Right lung (tissue), 10 donors: ENCODE data around the gene CTDNEP1. TPM values are rescaled to one million over a fixed set of nuclear protein-coding genes. Genes with fewer than 3 reads are reported as not detected.

Experiments
- DNase-seq, 2 donors: peaks; one replicate each; pipeline ENCODE4 v3.0.0-alpha.2; 2013
- long read RNA-seq, 8 donors: transcript quantifications; one replicate each; lab custom pipeline, GENCODE V29; 2026
- polyA plus RNA-seq, 5 donors: library from polyadenylated mRNA; unstranded; fragments of 120-200 nt; gene quantifications; one replicate each; pipeline versions ENCODE4 v1.2.1 to v1.2.3, GENCODE V29; 2013; ENCODE audit warnings: inconsistent platforms in 1 of 5, low replicate concordance in 1 of 5; ENCODE audit not compliant: insufficient read length in 5 of 5, insufficient read depth in 1 of 5

The CTDNEP1 gene
- 100 to 1,000 TPM; 128 to 156 (median 146) TPM for polyA plus RNA-seq
- long read RNA-seq, donor 1, transcript CTDNEP1-210 (8 exons, 1,708 nt), result major isoform, 39 of 82 reads
- long read RNA-seq, donor 1, partial matches to known transcripts, result 40 of 82 reads
- long read RNA-seq, donor 1, other reads (novel, unspliced or antisense), result 0 of 82 reads
- long read RNA-seq, donor 2, transcript CTDNEP1-210 (8 exons, 1,708 nt), result major isoform, 36 of 77 reads
- long read RNA-seq, donor 2, partial matches to known transcripts, result 34 of 77 reads
- long read RNA-seq, donor 2, other reads (novel, unspliced or antisense), result 6 of 77 reads
- long read RNA-seq, donor 3, transcript CTDNEP1-204 (2 exons, 393 nt), result minor isoform, 6 of 34 reads
- long read RNA-seq, donor 3, transcript CTDNEP1-210 (8 exons, 1,708 nt), result major isoform, 18 of 34 reads
- long read RNA-seq, donor 3, partial matches to known transcripts, result 10 of 34 reads
- long read RNA-seq, donor 3, other reads (novel, unspliced or antisense), result 0 of 34 reads
- long read RNA-seq, donor 4, transcript CTDNEP1-210 (8 exons, 1,708 nt), result major isoform, 20 of 34 reads
- long read RNA-seq, donor 4, partial matches to known transcripts, result 12 of 34 reads
- long read RNA-seq, donor 4, other reads (novel, unspliced or antisense), result 0 of 34 reads
- long read RNA-seq, donor 5, transcript CTDNEP1-210 (8 exons, 1,708 nt), result major isoform, 39 of 53 reads
- long read RNA-seq, donor 5, partial matches to known transcripts, result 10 of 53 reads
- long read RNA-seq, donor 5, other reads (novel, unspliced or antisense), result 0 of 53 reads
- long read RNA-seq, donor 6, transcript CTDNEP1-210 (8 exons, 1,708 nt), result major isoform, 66 of 87 reads
- long read RNA-seq, donor 6, partial matches to known transcripts, result 13 of 87 reads
- long read RNA-seq, donor 6, other reads (novel, unspliced or antisense), result 5 of 87 reads
- long read RNA-seq, donor 7, transcript CTDNEP1-210 (8 exons, 1,708 nt), result major isoform, 36 of 53 reads
- long read RNA-seq, donor 7, partial matches to known transcripts, result 16 of 53 reads
- long read RNA-seq, donor 7, other reads (novel, unspliced or antisense), result 0 of 53 reads
- long read RNA-seq, donor 8, transcript CTDNEP1-210 (8 exons, 1,708 nt), result major isoform, 12 of 22 reads
- long read RNA-seq, donor 8, partial matches to known transcripts, result 10 of 22 reads
- long read RNA-seq, donor 8, other reads (novel, unspliced or antisense), result 0 of 22 reads

DNA sequence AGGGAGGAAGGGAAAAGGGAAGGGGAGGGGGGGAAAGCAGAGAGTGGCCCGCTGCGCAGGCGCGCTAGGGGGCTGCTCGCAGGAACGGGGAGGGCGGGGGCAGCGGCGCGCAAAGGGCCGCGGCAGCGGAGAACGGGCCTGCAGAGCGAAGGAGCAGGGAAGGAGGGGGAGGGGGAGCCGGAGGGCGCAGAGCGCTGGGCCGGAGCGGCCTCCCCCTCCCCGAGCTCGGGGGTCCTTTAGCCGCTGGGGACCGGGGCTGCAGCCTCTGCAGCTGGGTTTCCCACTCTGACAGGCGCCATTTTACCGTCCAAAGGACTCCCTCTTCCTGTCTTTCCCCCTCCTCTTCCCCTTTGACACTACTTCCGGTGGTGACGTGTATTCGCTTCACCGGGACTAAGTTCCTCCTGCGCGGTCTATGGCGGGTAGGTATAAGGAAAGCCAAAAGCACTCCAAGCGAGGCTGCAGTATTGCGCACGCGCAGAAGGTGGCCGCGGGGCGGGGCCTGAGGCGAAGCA is at the start of gene CTDNEP1:
Gene CTDNEP1, minus strand, starts transcription at position 74 of the 515 bp plus-strand sequence. CDS start 438 bp downstream, outside the sequence.
- no peak for DNase-seq

- DNase-seq, result peak; percentile 71 to 75
These were observed 44.8 kb upstream of the CTDNEP1 start for GRCh38 chr17:7296189-7296861.

DNA sequence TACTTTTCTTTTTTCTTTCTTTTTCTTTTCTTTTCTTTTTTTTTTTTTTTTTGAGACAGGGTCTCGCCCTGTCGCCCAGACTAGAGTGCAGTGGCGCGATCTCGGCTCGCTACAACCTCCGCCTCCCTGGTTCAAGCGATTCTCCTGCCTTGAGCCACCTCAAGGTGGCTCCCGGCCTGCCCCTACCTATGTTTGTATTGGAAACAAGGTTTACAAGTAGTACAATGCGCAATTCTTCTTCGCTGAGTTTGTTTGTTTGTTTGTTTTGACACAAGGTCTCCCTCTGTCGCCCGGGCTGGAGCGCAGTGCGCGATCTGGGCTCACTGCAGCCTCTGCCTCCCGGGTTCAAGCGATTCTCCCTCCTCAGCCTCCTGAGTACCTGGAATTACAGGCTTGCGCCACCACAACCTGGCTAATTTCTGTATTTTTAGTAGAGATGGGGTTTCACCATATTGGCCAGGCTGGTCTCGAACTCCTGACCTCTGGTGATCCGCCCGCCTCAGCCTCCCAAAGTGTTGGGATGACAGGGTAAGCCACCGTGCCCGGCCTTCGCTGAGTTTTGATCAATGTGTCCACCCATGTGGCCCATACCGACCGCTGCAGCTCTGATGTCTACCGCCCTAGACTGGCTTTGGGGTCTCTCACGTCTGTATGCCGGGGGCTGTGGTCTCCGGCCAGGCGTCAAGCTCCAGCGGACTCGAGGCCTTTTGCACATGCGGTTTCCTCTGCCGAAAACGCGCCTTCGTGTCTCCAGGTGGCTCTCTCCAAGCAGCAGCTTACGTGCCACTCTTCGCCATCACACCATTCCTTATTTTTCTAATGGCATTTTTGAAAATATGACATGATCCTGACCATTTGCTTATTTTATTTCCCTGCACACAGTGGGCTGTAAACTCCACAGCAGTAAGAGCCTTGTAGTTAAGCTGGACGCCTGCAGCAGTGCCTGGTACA is 44.0 kb upstream of the CTDNEP1 start:
- DNase-seq, result no peak

DNA sequence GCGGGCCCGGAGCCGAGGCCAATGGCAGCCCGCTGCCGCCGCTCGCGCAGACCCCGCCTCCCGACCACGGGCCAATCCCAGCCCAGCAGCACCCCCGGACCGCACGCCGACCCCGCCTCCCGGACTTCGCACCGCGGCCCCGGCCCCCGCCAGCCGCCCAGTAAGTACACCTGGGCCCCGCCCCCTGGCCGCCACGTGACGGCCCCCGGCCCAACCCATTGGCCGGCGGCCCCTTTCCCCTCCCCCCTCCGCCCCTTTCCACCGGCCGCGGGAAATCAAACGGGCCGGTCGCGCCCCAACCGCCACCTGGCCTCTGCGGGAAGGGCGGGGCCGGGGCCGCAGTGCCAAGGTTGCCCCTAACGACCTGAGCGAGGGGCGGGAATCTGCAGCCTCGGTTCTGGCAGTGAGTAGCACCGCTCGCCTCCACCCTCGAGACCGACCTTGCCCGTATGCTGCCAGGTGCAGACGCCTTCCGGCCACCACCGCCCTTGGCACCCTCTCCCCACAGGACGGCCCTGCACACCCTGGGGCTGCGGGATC is 43.1 kb upstream of the CTDNEP1 start, which contains the start of gene YBX2:
Gene YBX2, minus strand, starts transcription at position 26 of the 540 bp plus-strand sequence. CDS start 139 bp downstream, outside the sequence.
- no peak for DNase-seq

DNA sequence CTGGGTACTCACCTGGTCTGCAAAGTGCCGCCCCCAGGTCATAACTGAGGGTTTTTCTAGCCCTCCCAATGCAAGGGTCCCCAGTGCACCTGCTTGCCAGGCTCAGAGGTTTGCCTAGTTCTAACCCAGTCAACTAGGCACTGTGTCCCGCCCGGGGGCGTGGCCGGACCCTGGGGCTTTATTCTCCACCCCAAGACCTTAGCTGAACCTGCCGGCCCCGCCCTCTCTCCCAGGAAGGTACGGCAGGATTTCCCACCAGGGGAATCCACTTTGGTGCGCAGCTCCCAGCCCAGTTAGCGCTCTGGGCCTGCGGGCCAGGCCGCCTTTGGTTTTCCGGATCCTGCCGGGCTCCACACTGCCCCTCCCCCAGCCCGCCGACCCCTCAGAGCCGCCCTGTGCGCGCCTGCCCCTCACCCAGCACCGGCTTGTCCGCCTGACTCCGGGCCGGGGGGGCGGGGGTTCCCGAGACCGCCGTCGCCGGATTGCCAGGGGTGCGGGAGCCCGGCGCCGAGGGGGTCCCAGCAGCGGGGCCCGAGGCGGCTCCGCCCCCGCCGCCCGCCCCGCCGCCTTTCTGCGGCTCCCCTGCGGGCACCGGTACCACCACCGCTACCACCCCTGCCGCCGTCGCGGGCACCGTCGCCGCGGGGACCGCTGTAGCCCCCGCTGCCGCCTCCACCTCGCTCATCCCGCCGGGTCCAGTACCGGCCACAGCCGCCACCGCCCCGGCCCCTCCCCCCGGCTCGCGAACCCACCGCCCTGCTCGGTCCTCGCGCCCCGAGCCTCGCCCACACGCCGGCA is 42.5 kb upstream of the CTDNEP1 start:
- DNase-seq, result no peak

DNA sequence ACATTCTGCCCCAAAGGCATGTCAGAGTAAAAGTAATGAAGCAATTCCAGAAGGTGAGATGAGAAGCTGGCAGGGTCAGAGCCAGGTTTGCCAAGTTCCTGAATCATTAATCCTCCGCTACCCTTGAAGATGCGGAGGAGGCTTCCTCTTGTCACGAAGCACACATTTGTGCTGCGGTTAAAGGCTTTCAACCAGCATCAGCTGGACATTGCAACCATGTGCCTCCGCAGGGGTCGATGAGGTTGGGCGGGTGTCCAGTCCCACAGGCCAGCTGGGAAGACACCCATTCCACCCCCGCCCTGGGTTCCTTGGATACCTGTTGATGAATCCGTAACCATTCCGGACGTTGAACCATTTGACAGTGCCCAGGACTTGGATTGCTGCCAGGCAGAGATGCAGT is 41.6 kb upstream of the CTDNEP1 start:
- DNase-seq, result no peak

DNA sequence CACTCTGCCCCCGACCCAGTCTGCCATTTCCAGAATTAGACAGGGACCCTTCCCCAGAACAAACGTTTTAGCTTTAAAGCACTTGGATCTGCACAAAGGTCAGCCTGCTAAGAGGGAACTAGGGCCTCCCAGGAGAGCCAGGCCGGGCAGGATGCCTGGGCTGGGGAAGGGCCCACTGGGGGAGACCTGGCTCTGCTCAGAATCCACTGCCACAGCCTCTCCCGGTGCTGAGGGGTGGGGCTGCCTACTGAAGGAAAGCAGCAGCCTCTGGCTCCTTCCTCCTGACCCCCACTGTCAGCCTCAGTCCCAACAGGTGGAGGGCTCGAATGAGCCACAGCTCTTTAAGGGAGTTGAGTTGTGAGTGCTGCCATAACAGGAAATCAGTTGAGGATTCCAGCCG is 41.2 kb upstream of the CTDNEP1 start:
- no peak for DNase-seq

DNA sequence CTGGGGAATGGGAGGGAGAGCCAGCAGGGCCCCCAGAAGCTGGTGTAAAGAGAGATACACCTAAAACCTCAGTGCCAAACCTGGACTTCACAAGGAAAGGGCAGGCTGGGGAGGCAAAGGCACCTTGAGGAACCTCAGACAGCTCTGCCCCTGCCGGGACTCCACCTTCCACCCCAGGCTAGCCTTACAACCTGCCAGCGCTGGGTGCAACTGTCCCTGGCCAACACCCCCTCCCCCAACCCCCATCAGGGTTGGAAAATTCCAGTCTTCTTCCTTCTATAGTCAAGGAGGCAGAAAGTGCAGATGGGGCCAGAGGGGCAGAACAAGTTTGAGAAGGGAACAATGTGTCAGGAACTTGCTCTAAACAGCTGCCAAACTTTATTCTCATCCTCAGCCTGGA is 40.7 kb upstream of the CTDNEP1 start:
- DNase-seq, result no peak

- DNase-seq, result no peak
These were observed 39.2 kb upstream of the CTDNEP1 start for GRCh38 chr17:7290685-7291084.

DNA sequence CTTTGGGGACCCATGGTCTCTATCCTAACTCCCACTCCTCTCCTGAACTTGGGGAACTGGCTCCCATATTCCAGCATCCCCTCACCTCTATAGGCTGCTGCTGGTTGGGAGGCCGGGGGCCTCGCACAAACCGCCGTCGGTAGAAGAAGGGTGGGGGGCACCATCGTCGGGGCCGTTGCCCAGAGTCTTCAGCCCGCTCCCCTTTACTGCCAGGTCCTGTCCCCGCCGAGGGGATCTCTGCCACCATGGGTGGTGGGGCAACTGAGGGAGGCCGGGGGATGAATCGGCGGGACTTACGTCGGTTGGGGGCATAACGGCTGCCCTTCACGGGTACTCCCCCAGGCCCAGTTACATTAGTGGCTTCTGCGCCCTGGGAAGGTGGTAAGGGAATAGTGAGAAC is 38.6 kb upstream of the CTDNEP1 start:
- no peak for DNase-seq

DNA sequence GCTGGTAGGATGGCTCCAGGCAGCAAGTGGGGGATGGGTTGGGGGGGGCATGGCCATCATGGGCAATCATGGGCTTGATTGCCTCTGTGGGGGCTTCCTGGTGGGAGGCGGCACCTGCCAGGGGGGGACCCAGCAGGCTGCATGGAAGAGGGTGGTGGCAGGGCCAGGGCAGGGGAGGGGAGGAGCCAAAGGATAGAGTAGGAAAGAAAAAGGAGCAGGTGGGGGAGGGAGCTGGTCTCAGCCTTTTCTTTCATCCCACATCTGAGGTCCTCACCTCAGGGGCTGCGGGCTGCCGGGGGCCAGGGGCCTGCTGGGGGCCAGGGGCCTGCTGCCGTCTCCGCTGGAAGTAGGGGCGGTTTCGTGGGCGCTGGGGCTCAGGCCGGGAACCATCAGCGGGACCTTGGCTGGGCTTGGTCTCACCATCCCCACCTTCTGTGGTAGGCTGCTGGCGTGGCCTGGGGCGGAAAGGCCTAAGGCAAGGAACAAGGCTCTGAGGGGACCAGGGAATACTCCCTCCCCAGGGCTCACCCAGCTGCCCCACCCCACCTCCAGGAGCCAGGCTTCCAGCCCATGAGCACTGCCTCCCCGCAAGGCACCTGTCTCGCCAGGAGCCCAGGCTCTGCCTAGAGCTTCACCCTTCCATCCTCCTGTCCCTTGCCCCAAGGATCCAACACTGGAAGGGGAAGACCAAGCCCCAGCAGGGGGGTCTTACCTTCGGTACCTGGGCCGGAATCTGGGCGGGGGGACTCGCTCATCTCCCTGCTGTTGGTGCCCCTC is 37.9 kb upstream of the CTDNEP1 start:
- DNase-seq, result no peak

DNA sequence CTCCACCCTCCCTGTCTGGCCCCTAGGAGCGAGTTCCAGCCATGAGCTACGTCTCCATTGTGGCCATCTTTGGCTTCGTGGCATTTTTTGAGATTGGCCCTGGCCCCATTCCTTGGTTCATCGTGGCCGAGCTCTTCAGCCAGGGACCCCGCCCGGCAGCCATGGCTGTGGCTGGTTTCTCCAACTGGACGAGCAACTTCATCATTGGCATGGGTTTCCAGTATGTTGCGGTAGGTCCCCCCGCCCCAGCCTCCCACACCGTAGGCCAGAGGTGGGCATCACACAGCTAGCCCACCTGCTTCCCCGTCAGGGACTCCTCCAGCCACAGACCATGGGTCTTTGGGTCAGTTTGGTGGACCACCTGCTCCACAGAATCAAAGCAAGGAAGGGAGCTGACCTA is 34.1 kb upstream of the CTDNEP1 start:
- no peak for DNase-seq

- DNase-seq, result no peak
These were observed 33.4 kb upstream of the CTDNEP1 start for GRCh38 chr17:7284911-7285310.

DNA sequence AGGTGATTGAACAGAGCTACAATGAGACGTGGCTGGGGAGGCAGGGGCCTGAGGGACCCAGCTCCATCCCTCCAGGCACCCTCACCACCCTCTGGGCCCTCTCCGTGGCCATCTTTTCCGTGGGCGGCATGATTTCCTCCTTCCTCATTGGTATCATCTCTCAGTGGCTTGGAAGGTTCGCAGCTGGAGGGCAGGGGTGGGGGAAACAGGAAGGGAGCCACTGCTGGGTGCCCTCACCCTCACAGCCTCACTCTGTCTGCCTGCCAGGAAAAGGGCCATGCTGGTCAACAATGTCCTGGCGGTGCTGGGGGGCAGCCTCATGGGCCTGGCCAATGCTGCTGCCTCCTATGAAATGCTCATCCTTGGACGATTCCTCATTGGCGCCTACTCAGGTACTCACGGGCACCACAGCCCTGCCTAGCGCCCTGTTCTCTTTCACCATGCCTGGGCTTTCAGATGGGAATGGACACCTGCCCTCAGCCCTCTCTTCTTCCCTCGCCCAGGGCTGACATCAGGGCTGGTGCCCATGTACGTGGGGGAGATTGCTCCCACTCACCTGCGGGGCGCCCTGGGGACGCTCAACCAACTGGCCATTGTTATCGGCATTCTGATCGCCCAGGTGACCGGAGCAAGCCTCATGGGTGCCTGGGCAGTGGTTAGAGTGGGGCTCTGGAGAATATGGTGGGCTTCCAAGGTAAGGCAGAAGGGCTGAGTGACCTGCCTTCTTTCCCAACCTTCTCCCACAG is 32.1 kb upstream of the CTDNEP1 start:
- DNase-seq, result no peak

GRCh38 chr17:7282752-7283321 is 31.3 kb upstream of the CTDNEP1 start:
- DNase-seq, result no peak

- peak in 1 of 2 donors; percentile 33 for DNase-seq
These were observed 30.6 kb upstream of the CTDNEP1 start for GRCh38 chr17:7281953-7282751.
